Endothelial cell (in vitro differentiated cells): ENCODE results near the gene PLCZ1. TPM values are rescaled to one million over a fixed set of nuclear protein-coding genes. Genes with fewer than 3 reads are reported as not detected.
"Not testable (repeated sequence)": the region's sequence is repeated elsewhere in the genome, so short reads cannot be mapped to it uniquely, and the experiment has no call there.

ENCODE experiments used
- DNase-seq: peaks from one replicate; pipeline ENCODE4 v3.0.0; 2021; ENCODE audit warnings: low spot score
- H3K27ac Mint-ChIP-seq: one replicate; pipeline ENCODE4 v1.8.0; 2021; ENCODE audit warnings: mixed read lengths, inconsistent platforms; ENCODE audit not compliant: unreplicated experiment
- H3K27me3 Mint-ChIP-seq: one replicate; pipeline ENCODE4 v1.8.0; 2021; ENCODE audit warnings: mild to moderate bottlenecking, moderate library complexity, mixed read lengths, inconsistent platforms; ENCODE audit not compliant: unreplicated experiment
- H3K36me3 Mint-ChIP-seq: one replicate; pipeline ENCODE4 v1.8.0; 2021; ENCODE audit warnings: mild to moderate bottlenecking, low read depth, mixed read lengths, inconsistent platforms; ENCODE audit not compliant: unreplicated experiment
- H3K4me1 Mint-ChIP-seq: one replicate; pipeline ENCODE4 v1.8.0; 2021; ENCODE audit warnings: mild to moderate bottlenecking, mixed read lengths, inconsistent platforms; ENCODE audit not compliant: unreplicated experiment
- H3K4me3 Mint-ChIP-seq: one replicate; pipeline ENCODE4 v1.8.0; 2021; ENCODE audit warnings: mild to moderate bottlenecking, mixed read lengths, inconsistent platforms; ENCODE audit not compliant: unreplicated experiment
- H3K9me3 Mint-ChIP-seq: one replicate; pipeline ENCODE4 v1.8.0; 2021; ENCODE audit warnings: mixed read lengths, inconsistent platforms; ENCODE audit not compliant: unreplicated experiment
- CTCF ChIP-seq: fragments of 200-600 bp; sonication (generic); IDR thresholded peaks from one replicate; pipeline ENCODE4 v1.5.0; 2021; ENCODE audit warnings: antibody characterized with exemption; ENCODE audit not compliant: unreplicated experiment
- long read RNA-seq: library from polyadenylated mRNA; unstranded; transcript quantifications from one replicate; pipeline ENCODE4 v2.0.0, GENCODE V29; 2020; ENCODE audit not compliant: unreplicated experiment
- total RNA-seq: library from RNA; stranded (reverse); fragmentation: NEBNext Ultra II Directional; extraction: Animal tissue kit (Norgen Biotek cat#: 25700); gene quantifications from one replicate; pipeline ENCODE4 v1.2.1, GENCODE V29; 2021; ENCODE audit not compliant: unreplicated experiment

Gene PLCZ1
- not detected for total RNA-seq
- long read RNA-seq: 0 reads

- Mint-ChIP-seq H3K4me1 (no peaks in the 10 kb centered on the region), H3K36me3 (no peaks in the 10 kb centered on the region), H3K27me3 (no peaks in the 10 kb centered on the region), H3K4me3 (no peak within 1 kb of the TSS), H3K27ac (no peak within 1 kb of the TSS), H3K9me3 (no peaks in the 10 kb centered on the region)
- DNase-seq: no peak
- TF ChIP-seq CTCF: no peak
Measured at GRCh38 chr12:18737819-18738218, at the start of gene PLCZ1, which contains the start of gene CAPZA3. PLCZ1 (minus strand) TSS chr12:18738012; CDS start chr12:18737371, 641 bp downstream. CAPZA3 (plus strand) TSS chr12:18738119; CDS start chr12:18738269, 150 bp downstream.

GRCh38 chr12:18785465-18785864 lies 47.7 kb upstream of the PLCZ1 start:
- H3K4me3 Mint-ChIP-seq, H3K4me1 Mint-ChIP-seq, H3K36me3 Mint-ChIP-seq, H3K27ac Mint-ChIP-seq, H3K9me3 Mint-ChIP-seq, DNase-seq, H3K27me3 Mint-ChIP-seq: not testable (repeated sequence)

- H3K9me3 Mint-ChIP-seq: peaks cover 9% of the 10 kb centered on the region
- DNase-seq: no peak
- H3K27ac Mint-ChIP-seq: no peak overlapping the region
- peaks cover 4% of the 10 kb centered on the region for H3K27me3 Mint-ChIP-seq
- no peaks in the 10 kb centered on the region for H3K4me1 Mint-ChIP-seq
- TF ChIP-seq CTCF: no peak
- H3K4me3 Mint-ChIP-seq: no peak overlapping the region
- H3K36me3 Mint-ChIP-seq: peaks cover 10% of the 10 kb centered on the region
Measured at GRCh38 chr12:18782827-18783226, 45.0 kb upstream of the PLCZ1 start.

GRCh38 chr12:18766479-18766878 lies 28.7 kb upstream of the PLCZ1 start:
- H3K27me3 Mint-ChIP-seq, H3K9me3 Mint-ChIP-seq, H3K27ac Mint-ChIP-seq, H3K4me1 Mint-ChIP-seq, DNase-seq, H3K36me3 Mint-ChIP-seq, H3K4me3 Mint-ChIP-seq: not testable (repeated sequence)

GRCh38 chr12:18755341-18755740 lies 17.5 kb upstream of the PLCZ1 start:
- Mint-ChIP-seq H3K27ac (peak overlapping the region; percentile 17), H3K27me3 (peaks cover 4% of the 10 kb centered on the region), H3K36me3 (peaks cover 1% of the 10 kb centered on the region), H3K4me3 (no peak overlapping the region), H3K4me1 (peaks cover 37% of the 10 kb centered on the region), H3K9me3 (no peaks in the 10 kb centered on the region)
- TF ChIP-seq CTCF: no peak
- no peak for DNase-seq

- H3K27me3 Mint-ChIP-seq: peaks cover 4% of the 10 kb centered on the region
- no peak for TF ChIP-seq CTCF
- DNase-seq: no peak
- peak overlapping the region; percentile 78 for H3K27ac Mint-ChIP-seq
- no peaks in the 10 kb centered on the region for H3K36me3 Mint-ChIP-seq
- no peaks in the 10 kb centered on the region for H3K9me3 Mint-ChIP-seq
- H3K4me3 Mint-ChIP-seq: no peak overlapping the region
- peaks cover 48% of the 10 kb centered on the region for H3K4me1 Mint-ChIP-seq
Measured at GRCh38 chr12:18754124-18754707, 16.4 kb upstream of the PLCZ1 start.
